ENCODE measurements around the gene PAX5. TPM values are rescaled to one million over a fixed set of nuclear protein-coding genes. Genes with fewer than 3 reads are reported as not detected.

The PAX5 gene
- total and polyA plus RNA-seq, 5 donors = 0.03 TPM; not detected in 4

- H3K4me1 ChIP-seq (ENCODE audit: control insufficient read depth, insufficient read depth, low read length) = no peaks in the 10 kb centered on the region
- ATAC-seq (no peak), DNase-seq (no peak)
- H3K9me3 ChIP-seq (ENCODE audit: control insufficient read depth, low read length) = no peaks in the 10 kb centered on the region
- no peaks in the 10 kb centered on the region for H3K27me3 ChIP-seq (ENCODE audit: control insufficient read depth, insufficient read depth)
- no peak overlapping the region for H3K4me3 ChIP-seq (ENCODE audit: low read length)
- WGBS = 75% methylated on average over 9 of the region's 9 CpGs
- H3K27ac ChIP-seq (ENCODE audit: low read length) = no peak overlapping the region
- intact Hi-C loops (cut with DNase I) = no loop called here
Observed at GRCh38 chr9:36834736-36835135, 199.3 kb downstream of the PAX5 start.

- no peaks in the 10 kb centered on the region for H3K27me3 ChIP-seq (ENCODE audit: control insufficient read depth, insufficient read depth)
- H3K4me3 ChIP-seq (ENCODE audit: low read length) = no peak overlapping the region
- no peaks in the 10 kb centered on the region for H3K9me3 ChIP-seq (ENCODE audit: control insufficient read depth, low read length)
- ATAC-seq = no peak
- H3K27ac ChIP-seq (ENCODE audit: low read length) = no peak overlapping the region
- WGBS = 65% methylated on average over 6 of the region's 6 CpGs
- intact Hi-C loops (cut with DNase I) = no loop called here
- no peaks in the 10 kb centered on the region for H3K4me1 ChIP-seq (ENCODE audit: control insufficient read depth, insufficient read depth, low read length)
- DNase-seq = no peak
Observed at GRCh38 chr9:36833954-36834353, 200.1 kb downstream of the PAX5 start.

- DNase-seq (no peak), ATAC-seq (no peak)
- no peak overlapping the region for H3K4me3 ChIP-seq (ENCODE audit: low read length)
- no peak overlapping the region for H3K27ac ChIP-seq (ENCODE audit: low read length)
- H3K27me3 ChIP-seq (ENCODE audit: control insufficient read depth, insufficient read depth) = no peaks in the 10 kb centered on the region
- WGBS = 74% methylated on average over 16 of the region's 16 CpGs
- no peaks in the 10 kb centered on the region for H3K4me1 ChIP-seq (ENCODE audit: control insufficient read depth, insufficient read depth, low read length)
- no peaks in the 10 kb centered on the region for H3K9me3 ChIP-seq (ENCODE audit: control insufficient read depth, low read length)
- intact Hi-C loops (cut with DNase I) = no loop called here
Observed at GRCh38 chr9:36832164-36832795, 201.8 kb downstream of the PAX5 start.

- ATAC-seq (no peak), DNase-seq (no peak)
- no peak overlapping the region for H3K27ac ChIP-seq (ENCODE audit: low read length)
- H3K4me1 ChIP-seq (ENCODE audit: control insufficient read depth, insufficient read depth, low read length) = no peaks in the 10 kb centered on the region
- H3K9me3 ChIP-seq (ENCODE audit: control insufficient read depth, low read length) = no peaks in the 10 kb centered on the region
- no peak overlapping the region for H3K4me3 ChIP-seq (ENCODE audit: low read length)
- intact Hi-C loops (cut with DNase I) = no loop called here
- H3K27me3 ChIP-seq (ENCODE audit: control insufficient read depth, insufficient read depth) = no peaks in the 10 kb centered on the region
- 60% methylated on average over 7 of the region's 7 CpGs for whole genome bisulfite sequencing
Observed at GRCh38 chr9:36831381-36832161, 202.5 kb downstream of the PAX5 start.

GRCh38 chr9:36828611-36829013 lies 205.5 kb downstream of the PAX5 start:
- Histone ChIP-seq H3K9me3 (ENCODE audit: control insufficient read depth, low read length) (no peaks in the 10 kb centered on the region), H3K27ac (ENCODE audit: low read length) (no peak overlapping the region), H3K4me1 (ENCODE audit: control insufficient read depth, insufficient read depth, low read length) (no peaks in the 10 kb centered on the region), H3K4me3 (ENCODE audit: low read length) (no peak overlapping the region), H3K27me3 (ENCODE audit: control insufficient read depth, insufficient read depth) (no peaks in the 10 kb centered on the region)
- no peak for DNase-seq
- intact Hi-C loops (cut with DNase I) = no loop called here
- WGBS = 85% methylated on average over 7 of the region's 7 CpGs
- no peak for ATAC-seq

- no peak for DNase-seq
- intact Hi-C loops (cut with DNase I) = no loop called here
- WGBS = 51% methylated on average over 5 of the region's 5 CpGs
- no peaks in the 10 kb centered on the region for H3K4me1 ChIP-seq (ENCODE audit: control insufficient read depth, insufficient read depth, low read length)
- no peak overlapping the region for H3K27ac ChIP-seq (ENCODE audit: low read length)
- no peak overlapping the region for H3K4me3 ChIP-seq (ENCODE audit: low read length)
- no peaks in the 10 kb centered on the region for H3K27me3 ChIP-seq (ENCODE audit: control insufficient read depth, insufficient read depth)
- ATAC-seq = no peak
- no peaks in the 10 kb centered on the region for H3K9me3 ChIP-seq (ENCODE audit: control insufficient read depth, low read length)
Observed at GRCh38 chr9:36827593-36827992, 206.5 kb downstream of the PAX5 start.

- H3K4me1 ChIP-seq (ENCODE audit: control insufficient read depth, insufficient read depth, low read length) = no peaks in the 10 kb centered on the region
- 86% methylated on average over 4 of the region's 4 CpGs for WGBS
- no peaks in the 10 kb centered on the region for H3K9me3 ChIP-seq (ENCODE audit: control insufficient read depth, low read length)
- no peaks in the 10 kb centered on the region for H3K27me3 ChIP-seq (ENCODE audit: control insufficient read depth, insufficient read depth)
- intact Hi-C loops (cut with DNase I) = no loop called here
- DNase-seq (no peak), ATAC-seq (no peak)
- H3K27ac ChIP-seq (ENCODE audit: low read length) = no peak overlapping the region
- no peak overlapping the region for H3K4me3 ChIP-seq (ENCODE audit: low read length)
Observed at GRCh38 chr9:36826581-36826980, 207.5 kb downstream of the PAX5 start.

- Histone ChIP-seq H3K27ac (ENCODE audit: low read length) (no peak overlapping the region), H3K27me3 (ENCODE audit: control insufficient read depth, insufficient read depth) (no peaks in the 10 kb centered on the region), H3K4me1 (ENCODE audit: control insufficient read depth, insufficient read depth, low read length) (no peaks in the 10 kb centered on the region), H3K4me3 (ENCODE audit: low read length) (no peak overlapping the region), H3K9me3 (ENCODE audit: control insufficient read depth, low read length) (no peaks in the 10 kb centered on the region)
- 77% methylated on average over 8 of the region's 8 CpGs for WGBS
- no peak for ATAC-seq
- intact Hi-C loops (cut with DNase I) = no loop called here
- no peak for DNase-seq
Observed at GRCh38 chr9:36825179-36825578, 208.9 kb downstream of the PAX5 start.

- H3K4me1 ChIP-seq (ENCODE audit: control insufficient read depth, insufficient read depth, low read length) = no peaks in the 10 kb centered on the region
Observed at GRCh38 chr9:36823934-36824333, 210.1 kb downstream of the PAX5 start.

GRCh38 chr9:36823466-36823865 lies 210.6 kb downstream of the PAX5 start:
- WGBS = 83% methylated on average over 6 of the region's 6 CpGs
- ATAC-seq = no peak
- no peak overlapping the region for H3K4me3 ChIP-seq (ENCODE audit: low read length)
- H3K27ac ChIP-seq (ENCODE audit: low read length) = no peak overlapping the region
- intact Hi-C loops (cut with DNase I) = no loop called here
- H3K9me3 ChIP-seq (ENCODE audit: control insufficient read depth, low read length) = no peaks in the 10 kb centered on the region
- no peaks in the 10 kb centered on the region for H3K4me1 ChIP-seq (ENCODE audit: control insufficient read depth, insufficient read depth, low read length)
- DNase-seq = no peak
- H3K27me3 ChIP-seq (ENCODE audit: control insufficient read depth, insufficient read depth) = no peaks in the 10 kb centered on the region

More at GRCh38 chr9:36823934-36824333, 210.1 kb downstream of the PAX5 start:
- H3K4me3 ChIP-seq (ENCODE audit: low read length) = no peak overlapping the region
- no peaks in the 10 kb centered on the region for H3K27me3 ChIP-seq (ENCODE audit: control insufficient read depth, insufficient read depth)
- intact Hi-C loops (cut with DNase I) = no loop called here
- ATAC-seq (no peak), DNase-seq (no peak)
- no peak overlapping the region for H3K27ac ChIP-seq (ENCODE audit: low read length)
- WGBS = 84% methylated on average over 5 of the region's 5 CpGs
- H3K9me3 ChIP-seq (ENCODE audit: control insufficient read depth, low read length) = no peaks in the 10 kb centered on the region

- 70% methylated on average over 6 of the region's 6 CpGs for WGBS
- Histone ChIP-seq H3K27me3 (ENCODE audit: control insufficient read depth, insufficient read depth) (no peaks in the 10 kb centered on the region), H3K27ac (ENCODE audit: low read length) (no peak overlapping the region), H3K4me1 (ENCODE audit: control insufficient read depth, insufficient read depth, low read length) (no peaks in the 10 kb centered on the region), H3K4me3 (ENCODE audit: low read length) (no peak overlapping the region), H3K9me3 (ENCODE audit: control insufficient read depth, low read length) (no peaks in the 10 kb centered on the region)
- intact Hi-C loops (cut with DNase I) = no loop called here
- DNase-seq (no peak), ATAC-seq (no peak)
Observed at GRCh38 chr9:36822201-36822600, 211.9 kb downstream of the PAX5 start.
